ENCODE results near the gene TRPM5. TPM values are rescaled to one million over a fixed set of nuclear protein-coding genes. Genes with fewer than 3 reads are reported as not detected.

Gene TRPM5
- total RNA-seq, 2 donors from 2014 or later: 0.07 TPM; not detected in 1

GRCh38 chr11:2466069-2466801, 21.9 kb upstream of the TRPM5 start:
- H3K4me3 Mint-ChIP-seq: peak overlapping the region; percentile 35 to 63
- no peaks in the 10 kb centered on the region for H3K27me3 Mint-ChIP-seq (ENCODE audit: low read depth)
- H3K4me1 Mint-ChIP-seq (ENCODE audit: low read depth): peaks cover 55% of the 10 kb centered on the region
- DNase-seq: no peak
- H3K36me3 Mint-ChIP-seq (ENCODE audit: insufficient read depth in 2 of 2): no peaks in the 10 kb centered on the region
- ATAC-seq (replicated peaks in 1 of 2): no peak
- no peak overlapping the region for H3K27ac Mint-ChIP-seq
- H3K9me3 Mint-ChIP-seq: no peaks in the 10 kb centered on the region

GRCh38 chr11:2465202-2466068, 21.1 kb upstream of the TRPM5 start:
- Mint-ChIP-seq H3K4me3 (no peak overlapping the region), H3K27me3 (ENCODE audit: low read depth) (no peaks in the 10 kb centered on the region), H3K4me1 (ENCODE audit: low read depth) (peaks cover 61% of the 10 kb centered on the region), H3K27ac (no peak overlapping the region), H3K9me3 (no peaks in the 10 kb centered on the region), H3K36me3 (ENCODE audit: insufficient read depth in 2 of 2) (no peaks in the 10 kb centered on the region)
- no peak for DNase-seq
- no peak for ATAC-seq (replicated peaks in 1 of 2)

- ATAC-seq (replicated peaks in 1 of 2): no peak
- Mint-ChIP-seq H3K27ac (no peak overlapping the region), H3K27me3 (ENCODE audit: low read depth) (no peaks in the 10 kb centered on the region), H3K9me3 (no peaks in the 10 kb centered on the region), H3K4me3 (no peak overlapping the region), H3K4me1 (ENCODE audit: low read depth) (peaks cover 59% of the 10 kb centered on the region), H3K36me3 (ENCODE audit: insufficient read depth in 2 of 2) (no peaks in the 10 kb centered on the region)
- DNase-seq: no peak
Measured at GRCh38 chr11:2464451-2465165, 20.3 kb upstream of the TRPM5 start.

GRCh38 chr11:2463766-2464277, 19.5 kb upstream of the TRPM5 start:
- Mint-ChIP-seq H3K9me3 (no peaks in the 10 kb centered on the region), H3K27ac (no peak overlapping the region), H3K36me3 (ENCODE audit: insufficient read depth in 2 of 2) (no peaks in the 10 kb centered on the region), H3K4me3 (no peak overlapping the region), H3K27me3 (ENCODE audit: low read depth) (no peaks in the 10 kb centered on the region), H3K4me1 (ENCODE audit: low read depth) (peaks cover 51% of the 10 kb centered on the region)
- ATAC-seq (replicated peaks in 1 of 2) (no peak), DNase-seq (no peak)

GRCh38 chr11:2462986-2463765, 18.9 kb upstream of the TRPM5 start:
- Mint-ChIP-seq H3K4me3 (no peak overlapping the region), H3K27me3 (ENCODE audit: low read depth) (no peaks in the 10 kb centered on the region), H3K36me3 (ENCODE audit: insufficient read depth in 2 of 2) (no peaks in the 10 kb centered on the region), H3K9me3 (no peaks in the 10 kb centered on the region), H3K4me1 (ENCODE audit: low read depth) (peaks cover 47% of the 10 kb centered on the region), H3K27ac (no peak overlapping the region)
- ATAC-seq (replicated peaks in 1 of 2): no peak
- peak in 1 of 2 donors; percentile 13 for DNase-seq

- peaks cover 41% of the 10 kb centered on the region for H3K4me1 Mint-ChIP-seq (ENCODE audit: low read depth)
- no peaks in the 10 kb centered on the region for H3K9me3 Mint-ChIP-seq
- DNase-seq (no peak), ATAC-seq (replicated peaks in 1 of 2) (no peak)
- no peak overlapping the region for H3K27ac Mint-ChIP-seq
- H3K36me3 Mint-ChIP-seq (ENCODE audit: insufficient read depth in 2 of 2): no peaks in the 10 kb centered on the region
- H3K4me3 Mint-ChIP-seq: no peak overlapping the region
- no peaks in the 10 kb centered on the region for H3K27me3 Mint-ChIP-seq (ENCODE audit: low read depth)
Measured at GRCh38 chr11:2462543-2462985, 18.2 kb upstream of the TRPM5 start.

- H3K9me3 Mint-ChIP-seq: no peaks in the 10 kb centered on the region
- no peaks in the 10 kb centered on the region for H3K27me3 Mint-ChIP-seq (ENCODE audit: low read depth)
- H3K36me3 Mint-ChIP-seq (ENCODE audit: insufficient read depth in 2 of 2): no peaks in the 10 kb centered on the region
- H3K4me1 Mint-ChIP-seq (ENCODE audit: low read depth): peaks cover 36% of the 10 kb centered on the region
- no peak overlapping the region for H3K27ac Mint-ChIP-seq
- ATAC-seq (replicated peaks in 1 of 2) (no peak), DNase-seq (no peak)
- no peak overlapping the region for H3K4me3 Mint-ChIP-seq
Measured at GRCh38 chr11:2461956-2462542, 17.7 kb upstream of the TRPM5 start.

GRCh38 chr11:2461253-2461955, 17.1 kb upstream of the TRPM5 start:
- no peak overlapping the region for H3K27ac Mint-ChIP-seq
- no peaks in the 10 kb centered on the region for H3K9me3 Mint-ChIP-seq
- ATAC-seq (replicated peaks in 1 of 2) (no peak), DNase-seq (no peak)
- no peaks in the 10 kb centered on the region for H3K27me3 Mint-ChIP-seq (ENCODE audit: low read depth)
- H3K4me1 Mint-ChIP-seq (ENCODE audit: low read depth): peaks cover 29% of the 10 kb centered on the region
- H3K4me3 Mint-ChIP-seq: no peak overlapping the region
- H3K36me3 Mint-ChIP-seq (ENCODE audit: insufficient read depth in 2 of 2): no peaks in the 10 kb centered on the region

- Mint-ChIP-seq H3K9me3 (no peaks in the 10 kb centered on the region), H3K4me1 (ENCODE audit: low read depth) (peaks cover 22% of the 10 kb centered on the region), H3K4me3 (no peak overlapping the region), H3K36me3 (ENCODE audit: insufficient read depth in 2 of 2) (no peaks in the 10 kb centered on the region), H3K27ac (no peak overlapping the region), H3K27me3 (ENCODE audit: low read depth) (no peaks in the 10 kb centered on the region)
- no peak for DNase-seq
- ATAC-seq (replicated peaks in 1 of 2): no peak
Measured at GRCh38 chr11:2460540-2461252, 16.4 kb upstream of the TRPM5 start.

GRCh38 chr11:2459796-2460531, 15.7 kb upstream of the TRPM5 start:
- Mint-ChIP-seq H3K9me3 (no peaks in the 10 kb centered on the region), H3K27ac (no peak overlapping the region), H3K4me3 (no peak overlapping the region), H3K27me3 (ENCODE audit: low read depth) (no peaks in the 10 kb centered on the region), H3K4me1 (ENCODE audit: low read depth) (peaks cover 20% of the 10 kb centered on the region), H3K36me3 (ENCODE audit: insufficient read depth in 2 of 2) (no peaks in the 10 kb centered on the region)
- DNase-seq (no peak), ATAC-seq (replicated peaks in 1 of 2) (no peak)

Measured in activated T-cell treated with anti-CD3 and anti-CD28 coated beads, Interleukin-2, amount 50 U/mL, for 72 hours (primary cell).